Ishikawa (cell line): ENCODE results near the gene PHACTR4.

Source experiments
- CEBPB ChIP-seq: IDR thresholded peaks from 2 replicates; pipeline ENCODE4 v1.6.1; 2012
- CREB1 ChIP-seq: IDR thresholded peaks from 2 replicates; pipeline ENCODE4 v1.6.1; 2012; ENCODE audit warnings: low read depth
- EGR1 ChIP-seq: IDR thresholded peaks from 2 replicates; pipeline ENCODE4 v1.6.1; 2012
- EP300 ChIP-seq: IDR thresholded peaks from 2 replicates; pipeline ENCODE4 v1.6.1; 2012; ENCODE audit warnings: borderline replicate concordance
- FOXM1 ChIP-seq: IDR thresholded peaks from 2 replicates; pipeline ENCODE4 v1.6.1; 2012; ENCODE audit warnings: low read depth, borderline replicate concordance
- RAD21 ChIP-seq: IDR thresholded peaks from 2 replicates; pipeline ENCODE4 v1.6.1; 2012; ENCODE audit warnings: low read depth
- TAF1 ChIP-seq: IDR thresholded peaks from 2 replicates; pipeline ENCODE4 v1.6.1; 2012; ENCODE audit warnings: low read depth, mild to moderate bottlenecking
- TCF12 ChIP-seq: IDR thresholded peaks from 2 replicates; pipeline ENCODE4 v1.6.1; 2012; ENCODE audit warnings: low read depth
- TEAD4 ChIP-seq: IDR thresholded peaks from 2 replicates; pipeline ENCODE4 v1.6.1; 2012
- ZBTB7A ChIP-seq: IDR thresholded peaks from 2 replicates; pipeline ENCODE4 v1.6.1; 2012; ENCODE audit warnings: low read depth
- TF ChIP-seq, protein P1 (sequence below): IDR thresholded peaks from 2 replicates; pipeline ENCODE4 v1.6.1; 2012

The PHACTR4 gene

GRCh38 chr1:28540651-28541050 is 171.1 kb downstream of the PHACTR4 start:
- TF ChIP-seq RAD21 (peak; percentile 34; the same call in 1 of the 2 replicates), TCF12 (no peak), FOXM1 (no peak), TEAD4 (no peak), EP300 (no peak)

DNA sequence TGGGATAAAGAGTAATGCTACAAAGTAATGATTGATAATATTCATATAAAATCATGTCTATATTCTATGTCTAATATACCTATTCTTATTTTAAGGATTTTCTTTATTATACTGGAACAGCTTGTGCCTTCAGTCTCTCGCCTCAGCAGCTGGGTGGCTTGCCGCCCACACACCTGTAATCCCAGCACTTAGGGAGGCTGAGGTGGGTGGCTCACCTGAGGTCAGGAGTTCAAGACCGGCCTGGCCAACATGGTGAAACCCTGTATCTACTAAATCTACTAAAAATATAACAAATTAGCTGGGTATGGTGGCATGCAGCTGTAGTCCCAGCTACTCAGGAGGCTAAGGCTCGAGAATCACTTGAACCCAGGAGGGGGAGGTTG is 175.7 kb downstream of the PHACTR4 start:
- TF ChIP-seq FOXM1 (no peak), EP300 (no peak), TEAD4 (no peak), RAD21 (no peak), EGR1 (no peak), TAF1 (no peak), CREB1 (no peak), ZBTB7A (no peak), CEBPB (no peak), TCF12 (no peak)
- TF ChIP-seq, protein P1, sequence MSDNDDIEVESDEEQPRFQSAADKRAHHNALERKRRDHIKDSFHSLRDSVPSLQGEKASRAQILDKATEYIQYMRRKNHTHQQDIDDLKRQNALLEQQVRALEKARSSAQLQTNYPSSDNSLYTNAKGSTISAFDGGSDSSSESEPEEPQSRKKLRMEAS, result no peak

GRCh38 chr1:28548318-28548717 is 178.8 kb downstream of the PHACTR4 start:
- TF ChIP-seq ZBTB7A, result no peak
